ENCODE results near the gene FRMD4A.

Gene FRMD4A

DNA sequence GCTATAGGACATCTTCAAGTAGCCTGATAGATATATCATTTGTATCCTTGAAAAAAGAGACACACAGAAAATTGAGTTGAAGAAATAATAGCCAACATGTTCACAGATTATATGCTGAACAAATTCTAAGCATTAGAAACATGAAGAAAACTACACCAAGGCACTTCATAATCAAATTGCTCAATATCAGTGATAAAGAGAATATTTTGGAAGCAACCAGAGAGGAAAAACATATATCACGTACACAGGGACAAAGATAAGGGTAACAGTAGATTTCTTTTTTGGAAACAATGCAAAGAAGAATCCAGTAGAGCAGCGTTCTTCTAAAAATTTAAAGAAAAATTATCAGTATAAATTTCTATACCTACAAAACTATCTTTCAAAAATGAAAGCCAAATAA, 6.0 kb upstream of the FRMD4A start:
- no peak for DNase-seq

- no peak for DNase-seq
Observed at GRCh38 chr10:14334771-14335170, 4.0 kb upstream of the FRMD4A start.

GRCh38 chr10:14333606-14334005, 2.9 kb upstream of the FRMD4A start:
- no peak for DNase-seq

GRCh38 chr10:14332903-14333302, 2.2 kb upstream of the FRMD4A start:
- DNase-seq = no peak

DNA sequence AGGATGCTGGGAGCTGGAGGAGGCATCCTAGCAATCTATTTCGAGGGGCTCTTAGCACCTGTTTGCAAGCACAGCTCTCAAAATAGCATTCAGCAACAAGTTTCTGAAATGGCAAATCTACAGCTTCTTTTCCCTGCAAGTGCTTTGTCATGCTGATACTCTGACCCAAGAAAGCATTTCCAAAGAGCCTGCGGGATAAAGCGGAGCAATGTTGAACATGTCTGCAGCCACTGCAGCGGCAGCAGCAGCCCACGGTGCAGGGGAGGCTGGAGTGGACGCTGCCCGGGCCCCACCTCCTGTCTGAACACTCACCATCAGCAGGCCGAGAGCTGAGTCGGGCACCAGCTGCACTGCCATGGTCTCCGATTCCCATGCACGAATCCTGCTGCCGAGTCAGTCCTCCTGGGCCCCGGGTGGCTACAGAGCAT, 964 bp downstream of the FRMD4A start:
- DNase-seq = no peak

DNA sequence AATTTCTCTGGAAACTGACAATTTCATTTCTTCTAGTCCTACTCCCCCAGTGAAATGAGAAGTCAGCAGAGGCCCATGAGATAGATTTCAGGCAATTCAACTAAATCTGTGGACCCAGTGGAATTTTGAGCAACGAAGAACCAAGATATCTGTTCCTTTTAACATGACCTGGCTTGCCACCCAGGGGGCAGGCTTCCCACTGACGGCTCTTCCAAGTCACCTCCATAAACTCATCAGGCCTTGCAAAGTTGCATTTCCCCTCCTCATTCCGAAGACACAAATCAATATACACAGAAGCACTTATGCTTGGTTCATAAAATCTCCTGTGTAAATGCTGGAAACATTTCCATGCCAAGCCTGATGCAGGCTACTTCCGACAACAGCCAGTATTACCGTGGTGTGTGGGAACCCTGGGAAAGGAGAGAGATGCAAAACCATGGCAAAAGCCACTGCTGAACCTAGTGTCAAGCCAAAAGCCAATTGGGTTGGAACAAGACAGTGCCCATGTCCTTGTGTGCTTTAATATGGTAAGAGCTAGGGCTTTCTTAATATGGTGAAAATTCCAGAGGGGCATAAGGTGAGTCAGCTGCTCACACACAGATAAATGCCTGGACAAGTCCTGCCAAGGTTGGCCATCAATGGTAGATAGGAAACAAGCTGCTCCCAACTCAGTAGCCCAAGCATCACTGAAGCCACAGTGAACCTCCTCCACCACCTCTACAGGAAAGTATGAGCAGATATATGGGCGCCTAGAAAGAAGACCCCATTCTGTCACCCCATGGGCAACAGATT, 1.6 kb downstream of the FRMD4A start:
- DNase-seq = no peak

GRCh38 chr10:14327527-14327926, 3.2 kb downstream of the FRMD4A start:
- DNase-seq = no peak

DNA sequence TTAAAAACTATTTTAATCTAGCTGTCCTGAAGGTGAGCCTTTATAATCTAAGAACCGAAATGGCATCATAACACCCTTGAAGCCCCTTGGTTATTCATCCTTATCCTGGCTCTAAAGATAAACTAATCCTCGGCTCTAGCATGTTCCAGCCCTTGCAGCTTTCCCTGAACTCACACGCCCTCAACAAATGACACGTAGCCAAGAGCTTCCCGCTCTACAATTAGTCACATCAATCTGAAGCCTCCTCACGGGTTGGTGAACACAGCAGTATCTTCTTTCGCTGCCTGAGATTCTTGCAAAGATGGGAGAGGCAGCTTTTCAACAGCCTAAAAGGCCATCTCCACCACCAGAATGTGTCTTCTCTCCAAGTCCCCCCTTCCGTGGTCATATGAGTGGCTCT, 4.1 kb downstream of the FRMD4A start:
- no peak for DNase-seq

GRCh38 chr10:14325325-14325955, 5.3 kb downstream of the FRMD4A start:
- DNase-seq = peak; percentile 53

DNA sequence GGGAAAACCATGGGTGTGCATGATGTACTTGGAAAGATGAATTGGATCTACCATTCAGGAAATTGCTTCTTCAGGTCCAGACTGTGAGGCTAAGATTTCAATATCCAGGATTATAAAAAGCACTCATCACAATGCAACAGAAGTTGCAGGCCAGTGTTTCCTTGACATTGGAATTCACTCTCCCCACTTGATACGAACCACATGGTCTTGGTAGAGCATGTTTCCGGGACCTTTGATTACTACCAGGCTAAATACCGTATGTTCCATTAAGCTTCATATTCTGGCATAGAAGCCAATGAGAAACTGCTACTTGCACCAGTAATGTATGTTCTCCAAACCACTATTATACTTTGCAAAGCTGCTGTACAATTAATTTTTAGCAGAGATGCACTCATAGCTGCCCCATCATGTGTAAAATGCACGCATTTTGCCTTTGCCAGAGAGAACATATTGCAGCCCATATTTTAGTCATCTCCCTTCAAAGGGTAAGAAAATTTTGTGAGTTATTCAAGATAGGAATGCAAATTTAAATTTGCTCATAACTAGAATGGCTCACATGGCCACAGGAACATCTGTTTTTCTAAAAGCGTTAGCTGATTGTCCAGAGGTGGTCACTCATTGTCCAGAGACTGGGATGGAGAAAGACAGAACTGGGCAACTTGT, 8.1 kb downstream of the FRMD4A start:
- no peak for DNase-seq

DNA sequence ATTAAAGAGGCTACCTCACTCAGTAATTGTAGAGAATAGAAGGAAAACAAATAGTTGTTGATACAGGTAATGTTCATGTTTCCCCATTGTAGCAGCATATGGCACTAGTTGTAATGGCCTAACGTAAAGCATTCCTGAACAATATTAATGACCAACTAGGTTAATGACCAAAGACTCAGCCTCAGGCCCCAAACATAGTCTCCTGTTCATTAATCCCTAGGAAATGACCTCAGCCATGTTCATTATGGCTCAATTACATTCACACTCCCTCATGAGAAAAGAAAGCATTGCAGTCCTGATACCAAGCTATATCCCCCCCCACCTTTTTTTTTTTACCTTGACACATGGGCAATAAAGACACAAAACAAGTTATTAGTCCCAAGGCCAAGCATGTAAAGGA, 12.7 kb downstream of the FRMD4A start:
- DNase-seq = no peak

DNA sequence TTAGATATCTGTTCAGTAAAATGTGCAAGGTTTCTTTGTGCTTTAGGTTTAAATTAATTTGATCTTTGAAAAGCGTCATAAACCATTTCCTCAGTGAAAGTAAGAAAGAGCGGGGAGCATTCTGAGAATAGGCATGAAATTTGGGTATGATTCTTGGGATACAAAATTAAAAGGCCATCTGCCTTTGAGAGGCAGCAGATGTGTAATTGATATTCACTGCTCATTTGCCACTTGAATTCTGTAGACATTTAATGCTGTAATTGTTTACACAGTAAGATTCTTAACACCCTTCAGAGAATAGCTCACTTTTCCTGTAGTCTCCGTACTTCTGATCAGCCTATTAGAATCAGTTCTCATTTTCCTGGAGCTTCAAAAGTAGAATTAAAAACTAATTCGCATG, 18.7 kb downstream of the FRMD4A start:
- DNase-seq = no peak

DNA sequence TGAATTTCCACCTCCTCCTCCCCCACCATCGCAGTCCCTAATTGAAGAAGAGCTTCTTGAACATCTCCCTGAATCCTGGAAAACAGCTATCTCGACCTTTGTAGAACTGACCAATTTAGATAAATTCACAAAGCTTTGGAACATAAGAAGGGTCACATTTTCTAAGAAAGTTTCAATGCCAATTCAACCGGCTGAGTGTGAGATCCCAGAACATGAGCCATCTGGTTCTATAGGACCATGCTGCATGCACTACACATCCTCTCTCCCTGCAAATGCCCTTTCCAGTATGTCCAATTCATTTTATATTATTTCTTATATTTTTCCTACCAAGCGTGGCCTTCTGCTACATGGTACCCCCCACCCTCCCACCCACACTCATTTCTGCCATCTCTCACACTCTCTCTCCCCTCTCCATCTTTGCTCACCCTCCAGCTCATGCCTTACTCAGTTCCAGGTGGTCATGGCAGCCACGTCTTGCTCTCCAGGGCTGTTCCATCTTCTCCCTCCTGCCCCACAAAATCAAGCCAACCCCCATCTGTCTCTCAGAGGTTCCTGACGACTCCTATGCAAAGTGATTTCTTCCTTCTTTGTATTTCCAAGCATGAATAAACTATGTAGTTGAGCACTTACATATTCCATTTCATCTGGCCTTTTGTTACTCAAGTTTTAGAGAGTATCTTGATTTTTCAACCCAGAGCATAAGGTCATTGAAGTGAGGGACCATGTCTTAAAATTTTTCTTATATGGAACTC, 19.3 kb downstream of the FRMD4A start:
- DNase-seq = no peak

- DNase-seq = no peak
Observed at GRCh38 chr10:14309593-14309992, 21.1 kb downstream of the FRMD4A start.

DNA sequence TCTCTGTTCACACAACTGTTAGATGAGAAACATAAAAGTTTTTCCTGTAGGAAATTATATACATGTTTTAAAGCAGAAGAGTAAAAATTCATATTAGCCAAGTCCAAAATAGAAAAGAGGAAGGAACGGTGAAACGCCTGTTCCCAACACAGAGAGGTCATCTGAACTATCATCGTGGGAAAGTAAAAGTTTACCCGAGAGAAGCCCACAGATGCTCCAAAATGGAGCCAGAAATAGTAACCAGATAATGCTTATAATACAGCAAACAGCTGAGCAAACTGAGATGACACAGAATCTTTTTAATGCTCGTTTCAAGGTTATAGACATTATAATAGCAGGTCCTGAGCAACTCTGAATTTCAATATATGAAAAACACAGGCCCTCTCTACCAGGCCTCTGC, 24.5 kb downstream of the FRMD4A start:
- no peak for DNase-seq

- no peak for DNase-seq
Observed at GRCh38 chr10:14304046-14304445, 26.7 kb downstream of the FRMD4A start.

GRCh38 chr10:14302035-14302434, 28.7 kb downstream of the FRMD4A start:
- DNase-seq = no peak

DNA sequence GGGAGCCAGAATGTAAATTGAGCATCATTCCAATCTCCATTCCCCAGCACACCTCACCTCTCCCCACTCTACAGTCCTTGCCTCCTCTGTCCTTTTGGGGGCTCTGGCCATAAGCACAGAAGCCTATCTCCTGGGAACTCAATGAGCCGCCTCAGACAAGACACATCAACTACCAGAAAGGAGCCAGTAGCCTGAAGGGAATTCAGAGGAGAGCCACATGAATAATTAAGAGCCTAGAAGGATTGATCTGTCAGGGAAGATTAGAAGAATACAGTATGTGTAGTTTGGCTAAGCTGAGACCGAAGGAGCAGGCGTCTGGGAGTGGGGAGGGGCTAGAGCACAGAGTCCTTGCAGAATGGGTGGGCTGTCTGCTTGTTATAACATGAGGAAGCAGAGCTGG, 31.2 kb downstream of the FRMD4A start:
- no peak for DNase-seq

GRCh38 chr10:14296065-14296709, 34.5 kb downstream of the FRMD4A start:
- no peak for DNase-seq

DNA sequence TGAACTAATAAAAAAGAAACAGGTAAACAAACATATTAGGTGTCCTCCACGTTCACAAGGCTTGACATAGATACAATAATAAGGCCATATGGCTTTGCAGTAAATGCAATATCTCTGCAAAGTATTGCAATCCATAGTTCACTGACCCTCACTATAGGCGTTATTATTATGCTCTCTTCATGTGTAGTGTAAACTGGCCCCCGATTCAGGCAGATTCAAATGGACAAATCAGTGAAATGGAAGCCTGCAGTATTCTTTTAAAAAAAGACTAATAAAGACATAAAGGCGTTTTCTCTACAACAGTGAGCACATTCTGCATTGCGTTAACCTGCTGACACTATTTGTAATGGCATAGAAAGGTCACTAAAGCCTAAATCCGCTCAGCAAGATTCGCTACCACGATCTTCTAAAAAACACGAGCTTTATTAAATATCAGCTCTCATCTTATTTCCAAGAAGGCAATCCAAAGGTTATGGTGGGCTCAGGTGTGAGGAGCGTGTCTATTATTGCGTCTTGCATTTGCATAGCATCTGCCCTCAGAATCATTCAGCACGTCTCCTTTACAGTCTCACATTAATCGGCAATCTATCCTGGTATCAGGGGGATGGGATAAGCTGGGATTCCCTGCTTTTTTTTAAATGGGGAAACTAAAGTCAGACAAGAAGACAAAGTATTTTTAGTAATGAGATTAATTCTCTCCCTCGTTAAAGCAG, 36.2 kb downstream of the FRMD4A start:
- no peak for DNase-seq

DNA sequence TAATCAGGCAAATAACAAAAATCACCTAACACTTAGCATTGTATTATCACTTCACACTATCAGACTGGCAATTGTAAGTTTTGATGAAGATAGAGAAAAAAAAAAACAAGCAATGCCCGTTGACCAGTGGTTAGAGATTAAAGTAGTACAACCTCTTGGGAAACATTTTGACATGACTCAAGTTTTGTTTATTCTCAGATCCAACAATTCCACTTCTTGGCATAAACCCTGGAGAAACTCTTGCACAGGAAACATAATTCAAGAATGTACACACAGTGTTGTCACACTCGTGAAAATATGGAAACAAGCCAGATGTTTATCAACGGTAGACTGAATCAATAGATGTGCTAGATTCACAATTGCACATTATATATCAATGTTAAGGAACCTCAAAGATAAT, 37.2 kb downstream of the FRMD4A start:
- DNase-seq = no peak

- no peak for DNase-seq
Observed at GRCh38 chr10:14291296-14291695, 39.4 kb downstream of the FRMD4A start.
